Left ventricle myocardium inferior (tissue), 1 donor: ENCODE data around the gene IFNL2. TPM values are rescaled to one million over a fixed set of nuclear protein-coding genes. Genes with fewer than 3 reads are reported as not detected.

ENCODE experiments used
- DNase-seq: peaks from one replicate; pipeline ENCODE4 v3.0.0-alpha.2; 2020
- H3K27ac ChIP-seq: fragments of 200-600 bp; replicated peaks from 2 replicates; pipeline ENCODE4 v1.8.0; 2021
- H3K27me3 ChIP-seq: fragments of 200-600 bp; 2 replicates; pipeline ENCODE4 v1.8.0; 2021; ENCODE audit warnings: low read depth
- H3K36me3 ChIP-seq: fragments of 200-600 bp; 2 replicates; pipeline ENCODE4 v1.8.0; 2021
- H3K4me1 ChIP-seq: fragments of 200-600 bp; 2 replicates; pipeline ENCODE4 v1.8.0; 2021
- H3K4me3 ChIP-seq: fragments of 200-600 bp; 2 replicates; pipeline ENCODE4 v1.8.0; 2021; ENCODE audit warnings: mild to moderate bottlenecking, moderate library complexity
- H3K9me3 ChIP-seq: fragments of 200-600 bp; replicated peaks from 2 replicates; pipeline ENCODE4 v1.8.0; 2021
- CTCF ChIP-seq: fragments of 200-600 bp; IDR thresholded peaks from 2 replicates; pipeline ENCODE4 v1.8.0; 2021; ENCODE audit warnings: antibody characterized with exemption, mild to moderate bottlenecking, borderline replicate concordance
- intact Hi-C: fragments of 100-400 bp; cut with micrococcal nuclease; formaldehyde crosslinking; loops from one replicate; pipeline ENCODE4 v1.11.0; 2022
- total RNA-seq: library from RNA; stranded (reverse); fragmentation: NEBNext Ultra II Directional; extraction: Animal tissue kit (Norgen Biotek cat#: 25700); gene quantifications from one replicate; pipeline ENCODE4 v1.2.1, GENCODE V29; 2021
- donor health status: DM: no; HTN: yes; CAD: no; lungs with severe emphysema.

IFNL2 gene
- total RNA-seq, 1 donor from 2014 or later = not detected

- intact Hi-C loops = no loop called here
- Histone ChIP-seq H3K4me3 (no peak overlapping the region), H3K36me3 (no peaks in the 10 kb centered on the region), H3K27me3 (peaks cover 96% of the 10 kb centered on the region), H3K27ac (no peak overlapping the region), H3K9me3 (no peaks in the 10 kb centered on the region), H3K4me1 (peaks cover 15% of the 10 kb centered on the region)
- no peak for DNase-seq
- TF ChIP-seq CTCF = no peak
Observed at GRCh38 chr19:39304185-39304513, 36.0 kb downstream of the IFNL2 start.

- no peaks in the 10 kb centered on the region for H3K9me3 ChIP-seq
- no peaks in the 10 kb centered on the region for H3K36me3 ChIP-seq
- H3K27me3 ChIP-seq = peaks cover 90% of the 10 kb centered on the region
- no peak overlapping the region for H3K4me3 ChIP-seq
- no peak overlapping the region for H3K27ac ChIP-seq
- H3K4me1 ChIP-seq = peaks cover 15% of the 10 kb centered on the region
- TF ChIP-seq CTCF = no peak
- intact Hi-C loops = no loop called here
- no peak for DNase-seq
Observed at GRCh38 chr19:39304701-39305571, 36.7 kb downstream of the IFNL2 start.

GRCh38 chr19:39306075-39306474 is 37.9 kb downstream of the IFNL2 start:
- H3K27me3 ChIP-seq = peaks cover 87% of the 10 kb centered on the region
- no peak for TF ChIP-seq CTCF

GRCh38 chr19:39307046-39307821 is 39.0 kb downstream of the IFNL2 start:
- Histone ChIP-seq H3K27ac (no peak overlapping the region), H3K4me3 (peak overlapping the region; percentile 52), H3K36me3 (no peaks in the 10 kb centered on the region), H3K9me3 (no peaks in the 10 kb centered on the region), H3K4me1 (peaks cover 15% of the 10 kb centered on the region), H3K27me3 (peaks cover 82% of the 10 kb centered on the region)
- DNase-seq = no peak
- TF ChIP-seq CTCF = no peak
- intact Hi-C loops = no loop called here

More at GRCh38 chr19:39306075-39306474, 37.9 kb downstream of the IFNL2 start:
- Histone ChIP-seq H3K9me3 (no peaks in the 10 kb centered on the region), H3K4me3 (no peak overlapping the region), H3K27ac (no peak overlapping the region), H3K4me1 (peaks cover 15% of the 10 kb centered on the region), H3K36me3 (no peaks in the 10 kb centered on the region)
- no peak for DNase-seq
- intact Hi-C loops = no loop called here

GRCh38 chr19:39307822-39308530 is 39.8 kb downstream of the IFNL2 start:
- no peak for TF ChIP-seq CTCF
- Histone ChIP-seq H3K4me3 (peak overlapping the region; percentile 52), H3K4me1 (peaks cover 15% of the 10 kb centered on the region), H3K27me3 (peaks cover 78% of the 10 kb centered on the region), H3K36me3 (no peaks in the 10 kb centered on the region), H3K27ac (no peak overlapping the region), H3K9me3 (no peaks in the 10 kb centered on the region)
- intact Hi-C loops = no loop called here
- no peak for DNase-seq
